NCI-H128 (cell line): ENCODE measurements around the gene C2orf68.
"Not testable (repeated sequence)": the region's sequence is repeated elsewhere in the genome, so short reads cannot be mapped to it uniquely, and the experiment has no call there.

ENCODE experiments used
- DNase-seq: peaks from one replicate; lab custom pipeline; 2025; ENCODE audit not compliant: unreplicated experiment; lab: John Stamatoyannopoulos, UW

Gene C2orf68, protein sequence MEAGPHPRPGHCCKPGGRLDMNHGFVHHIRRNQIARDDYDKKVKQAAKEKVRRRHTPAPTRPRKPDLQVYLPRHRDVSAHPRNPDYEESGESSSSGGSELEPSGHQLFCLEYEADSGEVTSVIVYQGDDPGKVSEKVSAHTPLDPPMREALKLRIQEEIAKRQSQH

DNA sequence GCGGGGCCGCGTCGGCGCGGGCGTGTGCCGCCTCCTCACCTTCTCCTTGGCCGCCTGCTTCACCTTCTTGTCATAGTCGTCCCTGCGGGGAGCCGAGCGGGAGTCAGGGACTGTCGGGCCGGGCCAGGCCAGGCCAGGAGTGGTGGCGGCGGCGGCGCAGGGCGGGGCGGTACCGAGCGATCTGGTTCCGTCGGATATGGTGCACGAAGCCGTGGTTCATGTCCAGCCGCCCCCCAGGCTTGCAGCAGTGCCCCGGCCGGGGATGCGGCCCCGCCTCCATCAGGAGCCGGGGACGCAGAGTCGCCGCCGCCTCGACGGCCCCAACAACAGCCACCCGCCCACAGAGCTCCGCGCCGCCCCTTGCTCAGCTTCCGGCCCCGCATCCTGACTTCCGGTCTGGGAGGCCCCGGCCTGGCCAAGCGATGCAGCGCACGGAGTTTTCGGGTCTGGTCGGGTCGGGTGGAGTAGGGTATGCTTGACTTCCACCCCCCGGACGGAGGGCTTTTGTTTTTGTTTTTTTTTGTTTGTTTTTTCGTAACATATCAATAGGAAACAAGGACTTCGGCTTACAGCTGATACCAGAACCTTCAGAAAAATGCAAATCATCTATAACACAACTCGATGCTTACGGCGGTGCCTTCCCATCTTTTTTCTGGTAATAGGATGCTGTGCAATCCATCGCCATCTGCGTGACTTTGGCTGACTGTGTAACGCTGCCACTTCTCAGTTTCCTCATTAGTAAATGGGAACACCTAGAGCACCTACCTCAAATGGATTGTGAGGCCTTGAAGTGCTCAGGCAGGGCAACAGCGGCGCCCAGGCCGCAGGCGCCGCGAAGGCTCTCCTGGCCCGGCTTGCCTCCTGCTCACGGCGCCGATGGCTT, at the start of gene C2orf68:
Gene C2orf68, minus strand, starts transcription at position 362 of the 883 bp plus-strand sequence. Its CDS starts 82 bp downstream, at position 280.
- peak; percentile 72 for DNase-seq

DNA sequence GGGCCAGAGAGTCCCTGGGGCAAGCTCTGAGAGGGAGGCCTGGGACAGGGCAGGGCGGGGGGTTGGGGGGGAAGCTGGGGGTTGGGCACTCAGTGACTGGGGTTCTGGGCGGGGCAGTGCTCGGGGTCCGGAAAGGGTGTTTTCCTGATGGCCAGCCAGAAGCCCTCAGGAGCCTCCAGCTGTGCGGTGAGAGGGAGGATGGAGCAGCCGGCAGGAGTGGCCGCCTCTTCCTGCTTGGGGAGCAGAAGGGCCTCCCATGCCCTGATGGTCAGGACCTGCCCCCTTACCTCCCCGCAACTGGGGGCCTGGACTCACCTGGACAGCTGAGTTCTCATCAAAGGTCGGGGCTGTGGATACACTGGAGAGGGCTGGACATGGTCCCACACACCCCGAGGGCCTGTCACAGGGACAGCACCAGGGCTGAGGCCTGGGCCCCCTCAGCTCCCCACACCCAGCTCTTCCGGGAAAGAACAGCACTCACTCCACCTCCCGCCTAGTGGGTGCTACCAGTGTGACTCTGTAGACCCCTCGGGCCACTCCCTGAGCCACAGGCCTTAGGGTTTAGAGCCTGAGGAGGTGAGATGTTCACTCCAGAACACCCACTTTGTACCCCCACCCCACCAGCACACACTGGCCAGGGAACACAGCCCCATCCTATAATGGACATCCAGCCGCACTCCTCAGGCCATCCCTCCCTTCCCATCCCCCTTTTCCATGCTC, 49.4 kb upstream of the C2orf68 start:
- DNase-seq: no peak

DNA sequence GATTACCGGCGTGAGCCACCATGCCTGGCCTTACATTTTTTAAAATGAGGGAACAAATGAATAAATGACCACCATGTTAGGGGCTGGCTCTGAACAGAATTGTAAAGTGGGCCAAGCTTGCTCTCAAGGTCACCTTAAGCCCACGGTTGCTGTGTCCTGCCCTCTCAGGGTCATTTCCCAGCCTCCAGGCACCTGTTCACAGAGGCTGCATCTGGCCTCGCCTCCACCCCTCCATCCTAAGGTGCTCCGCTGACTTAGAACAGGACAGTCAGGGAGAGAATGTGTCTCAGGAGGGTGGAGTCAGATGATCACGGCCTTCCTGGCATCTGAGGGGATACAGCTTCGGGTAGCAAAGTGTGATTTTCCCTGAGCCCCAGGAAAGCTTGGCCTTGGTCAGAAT, 48.9 kb upstream of the C2orf68 start:
- DNase-seq: no peak

DNA sequence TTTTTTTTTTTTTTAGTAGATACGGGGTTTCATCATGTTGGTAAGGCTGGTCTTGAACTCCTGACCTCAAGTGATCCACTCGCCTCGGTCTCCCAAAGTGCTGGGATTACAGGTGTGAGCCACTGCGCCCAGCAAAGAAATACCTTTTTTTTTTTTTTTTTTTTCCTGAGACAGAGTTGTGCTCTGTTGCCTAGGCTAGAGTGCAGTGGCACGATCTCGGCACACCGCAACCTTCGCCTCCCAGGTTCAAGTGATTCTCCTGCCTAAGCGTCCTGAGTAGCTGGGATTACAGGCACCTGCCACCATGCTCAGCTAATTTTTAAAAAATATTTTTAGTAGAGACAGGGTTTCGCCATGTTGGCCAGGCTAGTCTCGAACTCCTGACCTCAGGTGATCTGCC, 48.4 kb upstream of the C2orf68 start:
- DNase-seq: not testable (repeated sequence)

DNA sequence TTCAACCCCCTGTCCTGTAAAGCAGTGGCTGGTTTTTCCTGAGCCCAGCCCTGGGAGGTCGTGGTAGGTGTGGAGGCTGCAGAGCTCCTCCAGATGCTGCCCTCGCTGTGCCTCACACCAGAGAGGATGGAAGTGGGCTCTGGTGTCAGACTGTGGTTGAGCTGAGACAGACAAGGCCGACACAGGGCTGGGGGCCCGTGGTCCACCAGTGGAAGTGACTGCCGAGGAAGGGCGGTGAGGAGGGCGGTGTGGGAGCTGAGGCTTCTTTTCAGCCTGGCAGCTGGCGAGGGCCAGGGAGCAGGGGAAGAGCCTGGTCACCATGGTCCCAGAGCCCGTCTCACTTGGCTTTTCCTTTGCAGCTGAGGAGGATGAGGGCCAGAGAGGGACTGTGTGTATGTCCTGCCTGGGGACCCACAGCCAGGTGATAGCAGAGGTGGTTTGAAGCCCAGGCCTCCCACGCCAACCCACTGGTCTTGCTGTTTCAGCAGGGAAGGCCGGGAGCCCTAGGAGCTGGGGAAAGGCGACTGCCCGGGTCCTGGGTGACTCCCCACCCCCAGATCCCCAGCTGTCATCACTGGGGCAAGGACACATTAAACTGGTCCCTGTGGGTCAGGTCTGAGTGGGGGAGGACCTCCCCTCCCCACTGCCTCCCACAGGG, 47.6 kb upstream of the C2orf68 start:
- no peak for DNase-seq

DNA sequence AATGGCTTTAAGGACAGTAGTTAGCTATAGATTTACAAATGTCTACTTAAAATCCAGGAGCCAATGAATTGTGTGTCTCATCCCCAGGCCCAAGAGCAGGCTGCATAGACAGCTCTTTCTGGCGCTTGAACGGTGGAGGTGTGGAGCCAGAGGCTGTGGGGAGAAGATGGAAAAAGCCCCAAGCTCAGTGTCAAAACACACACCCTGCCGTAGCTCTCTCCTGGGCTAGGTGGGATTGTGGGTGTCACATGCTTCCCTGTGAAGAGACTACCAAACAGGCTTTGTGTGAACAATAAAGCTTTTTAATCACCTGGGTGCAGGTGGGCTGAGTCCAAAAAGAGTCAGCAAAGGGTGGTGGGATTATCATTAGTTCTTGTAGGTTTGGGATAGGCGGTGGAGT, 45.5 kb upstream of the C2orf68 start:
- not testable (repeated sequence) for DNase-seq

DNA sequence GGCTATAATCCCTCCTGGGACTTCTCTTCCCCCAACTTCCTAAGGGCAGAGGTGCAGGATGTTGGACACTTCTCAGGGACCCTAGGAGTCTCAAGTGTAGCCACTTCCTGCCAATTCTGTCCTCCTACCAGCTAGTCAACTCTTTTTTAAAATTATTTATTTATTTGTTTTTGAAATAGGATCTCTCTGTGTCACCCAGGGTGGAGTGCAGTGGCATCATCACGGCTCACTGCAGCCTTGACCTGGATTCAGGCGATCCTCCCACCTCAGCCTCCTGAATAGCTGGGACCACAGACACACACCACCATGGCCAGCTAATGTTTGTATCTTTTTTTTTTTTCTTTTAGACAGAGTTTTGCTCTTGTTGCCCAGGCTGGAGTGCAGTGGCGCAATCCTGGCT, 44.6 kb upstream of the C2orf68 start:
- DNase-seq: no peak

DNA sequence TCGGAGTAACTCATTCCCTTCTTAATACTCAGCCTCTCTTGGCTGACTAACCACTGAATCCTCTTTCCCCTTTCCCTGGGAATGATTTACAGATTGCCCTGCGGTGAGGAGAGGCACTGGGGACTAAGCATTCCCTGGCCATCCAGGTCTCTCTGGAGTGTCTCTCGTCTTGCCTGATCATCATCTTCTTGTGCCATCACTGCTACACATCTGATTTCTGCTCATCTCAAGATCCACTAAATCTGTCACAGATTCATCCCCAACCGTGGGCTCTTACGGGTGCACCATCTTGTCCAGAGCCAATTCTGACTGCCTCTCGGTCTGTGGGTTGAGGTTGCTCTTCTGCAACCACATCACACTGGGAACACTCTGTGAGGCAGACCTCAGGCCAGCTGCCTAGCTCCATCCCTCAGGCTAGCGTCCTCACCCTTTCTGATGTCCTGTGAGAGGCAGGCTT, 44.1 kb upstream of the C2orf68 start:
- no peak for DNase-seq

DNA sequence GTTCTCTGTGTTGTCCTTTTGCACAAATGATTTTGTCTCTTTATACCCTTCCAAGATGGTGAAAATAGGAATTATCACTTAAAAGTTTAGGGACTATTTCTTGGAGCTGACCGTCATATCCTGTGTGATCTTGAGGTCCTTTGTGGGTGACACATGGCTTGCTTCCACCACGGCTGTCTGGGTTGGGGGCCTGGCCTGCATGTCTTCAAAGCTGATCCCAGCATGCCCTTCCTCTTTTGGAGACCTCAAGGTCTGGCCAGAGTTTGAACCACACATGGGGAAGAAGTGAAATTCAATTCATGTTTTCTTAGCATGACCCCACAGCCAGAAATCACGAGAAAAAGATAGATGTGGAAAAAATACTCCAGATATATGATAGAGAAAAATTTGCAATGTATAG, 42.1 kb upstream of the C2orf68 start:
- DNase-seq: no peak

DNA sequence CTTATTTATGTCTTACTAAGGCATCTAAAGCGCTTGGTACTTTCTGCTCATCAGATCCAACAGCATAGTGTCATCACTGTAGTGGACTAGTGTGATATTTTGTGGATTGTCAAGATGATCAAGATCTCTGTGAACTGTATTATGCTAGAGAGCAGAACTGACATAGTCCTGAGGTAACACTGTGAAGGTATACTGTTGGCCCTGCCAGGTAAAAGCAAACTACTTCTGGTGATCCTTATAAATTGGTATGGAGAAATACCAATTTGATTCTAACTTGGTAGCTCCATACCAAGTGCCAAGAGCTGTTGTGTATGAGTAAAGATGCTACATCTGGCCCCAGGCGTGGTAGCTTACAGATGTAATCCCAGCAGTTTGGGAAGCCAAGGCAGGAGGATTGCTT, 40.2 kb upstream of the C2orf68 start:
- no peak for DNase-seq

DNA sequence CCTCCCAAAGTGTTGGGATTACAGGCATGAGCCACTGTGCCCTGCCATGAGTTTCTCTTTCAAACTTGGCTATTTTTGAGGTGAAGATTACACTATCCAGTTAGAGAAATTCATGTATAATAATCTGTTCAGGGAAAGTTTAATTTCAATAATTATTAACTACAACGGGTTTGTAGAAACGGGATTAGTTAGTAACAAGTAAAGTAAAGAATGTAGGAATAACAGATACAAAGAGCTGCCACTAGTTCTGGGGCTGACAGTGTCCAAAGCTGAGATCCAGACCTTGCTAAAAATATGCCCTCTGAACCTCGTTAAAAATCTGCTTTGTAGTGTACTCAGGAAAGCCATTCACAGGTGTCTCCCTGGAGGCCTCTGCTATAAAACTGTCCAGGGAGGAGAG, 39.2 kb upstream of the C2orf68 start:
- DNase-seq: no peak

DNA sequence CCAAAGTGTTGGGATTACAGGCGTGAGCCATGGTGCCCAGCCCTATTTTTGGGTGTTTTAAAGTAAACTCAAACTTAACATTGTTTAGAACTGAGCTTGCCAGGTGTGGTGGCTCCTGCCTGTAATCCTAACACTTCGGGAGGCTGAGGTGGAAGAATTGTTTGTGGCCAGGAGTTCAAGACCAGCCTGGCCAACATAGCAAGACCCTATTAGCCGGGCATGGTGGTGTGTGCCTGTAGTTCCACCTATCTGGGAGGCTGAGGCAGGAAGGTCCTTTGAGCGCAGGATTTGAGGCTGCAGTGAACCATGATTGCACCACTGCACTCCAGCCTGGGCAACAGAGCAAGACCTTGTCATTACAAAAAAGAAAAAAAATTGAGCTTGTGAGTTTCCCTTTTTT, 38.6 kb upstream of the C2orf68 start:
- no peak for DNase-seq

DNA sequence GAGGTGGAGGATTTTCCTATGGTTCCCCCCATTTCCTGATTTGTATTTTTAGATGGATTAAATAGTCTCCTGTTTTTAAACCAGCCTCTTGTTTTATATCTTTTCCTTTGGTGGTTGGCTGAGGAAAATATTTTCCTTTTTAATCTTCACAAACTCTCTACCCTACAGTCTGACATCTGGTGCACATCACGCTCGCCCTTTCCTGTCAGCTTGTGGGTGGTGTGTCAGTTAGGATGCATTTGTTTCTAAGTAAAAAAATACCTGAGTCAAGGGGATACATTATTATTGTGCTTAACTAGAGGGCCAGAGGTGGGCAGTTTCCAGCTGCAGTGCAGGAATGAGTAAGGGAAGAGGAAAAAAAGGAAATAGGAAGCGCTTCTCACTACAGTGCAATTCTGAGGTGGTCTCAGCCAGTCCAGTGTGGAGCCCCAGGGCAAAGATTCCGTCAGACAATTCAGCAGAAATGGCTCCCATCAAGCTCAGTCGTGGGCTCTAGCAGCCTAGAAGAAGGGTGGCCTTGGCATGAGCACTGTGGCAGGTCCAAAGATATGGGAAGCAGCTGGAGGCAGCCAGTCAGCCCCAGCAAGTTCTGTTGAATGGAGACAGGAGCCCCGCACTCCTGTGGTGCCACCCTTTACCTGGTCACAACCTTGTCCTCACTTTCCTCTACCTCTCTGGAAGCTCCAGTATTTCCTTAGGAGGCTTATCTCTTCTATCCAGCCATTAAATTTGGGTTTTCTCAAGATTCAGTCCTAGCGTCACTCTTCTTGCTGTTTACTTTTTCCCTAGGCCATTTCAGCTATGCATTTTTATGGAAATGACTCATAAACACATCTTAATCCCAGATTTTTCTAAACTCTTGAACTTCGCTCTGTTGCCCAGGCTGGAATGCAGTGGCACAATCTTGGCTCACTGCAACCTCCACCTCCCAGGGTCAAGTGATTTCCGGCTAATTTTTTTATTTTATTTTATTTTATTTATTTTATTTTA, 37.6 kb upstream of the C2orf68 start:
- no peak for DNase-seq

DNA sequence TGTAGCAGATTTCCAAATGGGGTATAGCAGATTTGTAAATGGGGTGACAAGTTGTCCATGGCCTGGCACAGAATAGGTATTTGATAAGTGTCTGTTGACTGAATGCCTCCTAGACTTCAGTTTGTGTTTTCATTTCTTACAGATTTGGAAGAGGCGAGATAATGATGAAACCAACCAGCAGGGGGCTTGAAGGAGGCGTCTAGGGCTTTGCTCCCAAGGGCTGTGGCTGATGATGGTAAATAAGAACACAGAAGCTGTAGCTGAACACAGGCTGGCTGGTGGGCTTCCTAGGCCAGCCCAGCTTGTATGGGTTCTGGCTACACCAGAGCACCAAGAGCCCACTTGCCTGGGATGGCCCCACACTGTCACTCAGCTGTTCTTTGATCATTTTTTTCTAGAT, 36.8 kb upstream of the C2orf68 start:
- DNase-seq: no peak

DNA sequence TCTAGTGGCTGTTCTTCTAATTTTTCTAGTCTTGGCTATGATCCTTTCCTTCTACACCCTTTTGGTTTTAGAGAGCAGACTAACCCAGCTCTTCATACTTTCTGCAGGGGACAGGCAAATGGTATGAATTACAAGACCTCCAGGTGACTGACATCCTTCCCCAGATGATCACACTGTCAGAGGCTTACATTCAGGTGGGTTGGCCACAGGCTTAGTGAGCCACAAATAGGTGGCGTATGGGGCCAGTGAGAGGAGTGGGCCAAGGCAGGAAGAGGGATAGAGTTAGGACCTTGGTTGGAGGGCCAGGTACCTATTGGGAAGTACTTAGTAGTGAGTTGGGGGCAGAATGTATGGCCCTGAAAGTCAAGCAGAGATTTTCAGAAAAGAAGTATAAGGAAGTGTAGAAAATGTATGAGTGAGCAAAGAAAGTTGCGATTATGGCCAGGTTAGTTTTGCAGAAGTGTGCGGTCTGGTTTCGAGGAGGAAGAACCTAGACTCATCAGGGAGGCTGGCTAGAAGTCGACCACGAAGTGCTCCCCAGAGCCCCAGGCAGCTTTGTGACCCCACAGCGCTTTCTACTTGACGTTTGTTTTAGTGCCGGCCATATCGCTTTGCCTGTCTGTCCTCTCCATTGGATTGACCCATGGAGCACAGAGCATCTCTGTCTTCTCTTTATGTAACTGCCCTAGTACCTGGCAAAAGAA, 36.1 kb upstream of the C2orf68 start:
- no peak for DNase-seq

DNA sequence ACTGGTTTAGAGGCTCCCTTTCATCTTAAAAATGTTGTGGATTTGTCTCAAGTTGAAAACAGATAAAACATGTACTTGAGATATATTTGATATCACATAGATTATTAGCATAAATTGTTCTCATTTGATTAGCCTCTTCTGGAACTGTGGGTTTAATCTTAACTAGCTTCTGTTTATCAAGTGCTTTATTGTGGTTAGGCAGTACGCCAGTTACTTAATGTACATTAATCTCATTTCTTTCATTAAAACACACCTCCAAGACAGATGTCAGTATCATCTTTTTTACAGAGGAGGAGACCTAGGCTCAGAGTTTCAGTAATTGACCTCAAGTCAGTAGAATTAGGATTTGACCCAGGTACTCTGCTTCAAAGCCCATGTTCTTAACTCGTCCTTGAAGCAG, 34.3 kb upstream of the C2orf68 start:
- no peak for DNase-seq

DNA sequence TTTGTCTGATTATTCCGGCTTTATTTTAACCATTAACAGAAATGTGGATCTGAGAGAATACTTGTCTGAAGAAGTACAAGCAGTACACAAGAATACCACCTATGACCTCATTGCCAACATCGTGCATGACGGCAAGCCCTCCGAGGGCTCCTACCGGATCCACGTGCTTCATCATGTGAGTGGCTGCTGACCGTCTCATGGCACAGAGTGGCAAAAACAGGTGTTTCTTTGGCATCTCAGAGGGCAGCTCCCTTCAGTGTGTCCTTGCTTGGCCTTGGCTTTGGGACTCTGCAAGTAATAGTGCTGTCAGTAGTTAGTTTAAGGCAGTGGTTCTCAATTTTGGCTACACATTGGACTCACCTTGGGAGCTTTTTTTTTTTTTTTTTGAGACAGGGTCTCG, 33.0 kb upstream of the C2orf68 start:
- DNase-seq: no peak

DNA sequence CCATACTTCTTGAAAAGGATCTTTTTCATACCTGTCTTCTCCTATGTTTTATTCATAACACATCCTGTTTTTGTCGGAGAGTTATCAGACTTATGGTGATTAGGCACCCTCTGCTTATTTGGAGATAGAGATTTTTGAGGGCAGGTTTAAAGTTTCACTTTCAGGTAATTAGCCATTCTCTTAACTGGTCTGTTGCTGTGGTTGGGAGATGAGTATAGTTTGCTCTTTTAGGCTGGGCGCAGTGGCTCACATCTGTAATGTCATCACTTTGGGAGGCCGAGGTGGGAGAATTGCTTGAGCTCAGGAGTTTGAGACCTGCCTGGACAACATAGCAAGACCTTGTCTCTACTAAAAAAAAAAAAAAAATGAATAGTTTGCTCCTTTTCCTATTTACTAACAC, 30.9 kb upstream of the C2orf68 start:
- no peak for DNase-seq

DNA sequence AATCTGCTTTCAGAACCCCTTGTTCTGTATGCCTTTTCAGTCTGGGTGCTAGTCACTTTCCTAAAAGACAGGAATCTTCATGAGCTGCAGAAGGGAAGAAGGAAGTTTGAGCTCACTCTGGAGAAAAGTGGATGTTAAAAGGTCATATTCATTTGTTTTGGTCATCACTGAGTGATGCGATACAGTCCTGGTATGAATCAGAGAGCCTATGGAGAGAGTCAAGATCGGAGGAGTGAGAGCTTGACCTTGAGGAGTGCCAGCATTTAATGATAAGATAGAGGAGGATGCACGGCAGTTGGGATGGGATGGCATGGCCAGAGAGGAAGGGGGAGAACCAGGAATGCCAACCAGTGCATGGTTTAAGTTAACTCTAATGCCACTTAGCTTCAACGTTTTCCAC, 23.8 kb upstream of the C2orf68 start:
- no peak for DNase-seq

DNA sequence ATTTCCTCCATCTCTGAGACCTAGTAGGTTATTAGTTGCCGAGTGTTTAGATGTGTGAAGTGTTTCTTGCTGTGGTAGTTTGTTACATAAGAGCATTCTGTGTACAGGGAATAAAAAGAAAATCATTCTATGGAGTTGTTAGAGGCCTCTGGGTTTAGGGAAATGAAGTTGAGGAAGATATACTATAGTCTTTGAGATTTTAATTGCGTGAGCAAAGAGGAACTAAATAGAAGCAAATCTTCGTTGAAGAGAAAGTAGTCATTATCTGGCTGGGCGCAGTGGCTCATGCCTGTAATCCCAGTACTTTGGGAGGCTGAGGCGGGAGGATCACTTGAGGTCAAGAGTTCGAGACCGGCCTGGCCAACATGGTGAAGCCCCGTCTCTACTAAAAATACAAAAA, 23.1 kb upstream of the C2orf68 start:
- no peak for DNase-seq
